Neural cell (in vitro differentiated cells): ENCODE results near the gene RANBP10.

ENCODE experiments used
- EP300 ChIP-seq: fragments of 450-650 bp; conservative IDR thresholded peaks from 2 replicates; pipeline ENCODE4 v1.6.1; 2014; ENCODE audit warnings: antibody characterized with exemption, mild to moderate bottlenecking, moderate library complexity; ENCODE audit not compliant: poor library complexity, severe bottlenecking
- EZH2 ChIP-seq: fragments of 200-600, 300-800 bp; shearing (Covaris generic), sonication (generic); IDR thresholded peaks from 2 replicates; pipeline ENCODE4 v1.6.1; 2014; ENCODE audit warnings: antibody characterized with exemption, low read length, borderline replicate concordance, mild to moderate bottlenecking; ENCODE audit not compliant: insufficient read depth, poor library complexity, severe bottlenecking
- MXI1 ChIP-seq: fragments of 450-650 bp; conservative IDR thresholded peaks from 2 replicates; pipeline ENCODE4 v1.6.1; 2014; ENCODE audit warnings: antibody characterized with exemption, mild to moderate bottlenecking; ENCODE audit not compliant: poor library complexity, severe bottlenecking
- POLR2AphosphoS5 ChIP-seq: IDR thresholded peaks from 2 replicates; pipeline ENCODE4 v1.6.1; 2012
- SMC3 ChIP-seq: fragments of 450-650 bp; conservative IDR thresholded peaks from 2 replicates; pipeline ENCODE4 v1.6.1; 2014; ENCODE audit warnings: antibody characterized with exemption, mild to moderate bottlenecking, moderate library complexity; ENCODE audit not compliant: poor library complexity
- TAF1 ChIP-seq: IDR thresholded peaks from 2 replicates; pipeline ENCODE4 v1.6.1; 2012; ENCODE audit warnings: low read depth
- TF ChIP-seq, protein P1 (sequence below): fragments of 450-650 bp; IDR thresholded peaks from 2 replicates; pipeline ENCODE4 v1.5.1; 2014; ENCODE audit warnings: antibody characterized with exemption, mild to moderate bottlenecking, moderate library complexity; ENCODE audit not compliant: poor library complexity, severe bottlenecking
- TF ChIP-seq, protein P2 (sequence below): IDR thresholded peaks from 2 replicates; pipeline ENCODE4 v1.6.1; 2012; ENCODE audit warnings: borderline replicate concordance

DNA sequence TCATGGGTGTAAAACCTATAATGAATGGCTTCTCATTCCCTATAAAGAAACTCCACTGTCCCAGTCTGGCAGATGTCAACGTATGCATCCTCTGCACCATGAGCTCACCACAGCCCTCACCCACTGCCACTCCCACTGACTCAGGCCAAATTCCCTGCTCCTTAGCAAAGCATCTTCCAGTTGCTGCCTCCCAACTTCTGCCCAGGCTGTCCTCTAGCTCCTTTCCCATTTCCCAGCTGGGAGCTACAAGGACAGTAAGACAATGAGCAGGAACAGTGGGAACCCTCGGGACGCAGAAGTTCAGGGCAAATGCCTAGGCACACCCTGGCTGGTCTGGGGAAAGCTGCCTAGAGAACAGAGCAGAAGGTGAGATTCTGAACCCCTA is 26.7 kb upstream of the RANBP10 start:
- no peak for TF ChIP-seq EZH2
- TF ChIP-seq, protein P1, sequence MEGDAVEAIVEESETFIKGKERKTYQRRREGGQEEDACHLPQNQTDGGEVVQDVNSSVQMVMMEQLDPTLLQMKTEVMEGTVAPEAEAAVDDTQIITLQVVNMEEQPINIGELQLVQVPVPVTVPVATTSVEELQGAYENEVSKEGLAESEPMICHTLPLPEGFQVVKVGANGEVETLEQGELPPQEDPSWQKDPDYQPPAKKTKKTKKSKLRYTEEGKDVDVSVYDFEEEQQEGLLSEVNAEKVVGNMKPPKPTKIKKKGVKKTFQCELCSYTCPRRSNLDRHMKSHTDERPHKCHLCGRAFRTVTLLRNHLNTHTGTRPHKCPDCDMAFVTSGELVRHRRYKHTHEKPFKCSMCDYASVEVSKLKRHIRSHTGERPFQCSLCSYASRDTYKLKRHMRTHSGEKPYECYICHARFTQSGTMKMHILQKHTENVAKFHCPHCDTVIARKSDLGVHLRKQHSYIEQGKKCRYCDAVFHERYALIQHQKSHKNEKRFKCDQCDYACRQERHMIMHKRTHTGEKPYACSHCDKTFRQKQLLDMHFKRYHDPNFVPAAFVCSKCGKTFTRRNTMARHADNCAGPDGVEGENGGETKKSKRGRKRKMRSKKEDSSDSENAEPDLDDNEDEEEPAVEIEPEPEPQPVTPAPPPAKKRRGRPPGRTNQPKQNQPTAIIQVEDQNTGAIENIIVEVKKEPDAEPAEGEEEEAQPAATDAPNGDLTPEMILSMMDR = no peak
- no peak for TF ChIP-seq TAF1
- TF ChIP-seq MXI1 = no peak
- TF ChIP-seq EP300 = no peak
- no peak for TF ChIP-seq POLR2AphosphoS5
- no peak for TF ChIP-seq SMC3
- TF ChIP-seq, protein P2, sequence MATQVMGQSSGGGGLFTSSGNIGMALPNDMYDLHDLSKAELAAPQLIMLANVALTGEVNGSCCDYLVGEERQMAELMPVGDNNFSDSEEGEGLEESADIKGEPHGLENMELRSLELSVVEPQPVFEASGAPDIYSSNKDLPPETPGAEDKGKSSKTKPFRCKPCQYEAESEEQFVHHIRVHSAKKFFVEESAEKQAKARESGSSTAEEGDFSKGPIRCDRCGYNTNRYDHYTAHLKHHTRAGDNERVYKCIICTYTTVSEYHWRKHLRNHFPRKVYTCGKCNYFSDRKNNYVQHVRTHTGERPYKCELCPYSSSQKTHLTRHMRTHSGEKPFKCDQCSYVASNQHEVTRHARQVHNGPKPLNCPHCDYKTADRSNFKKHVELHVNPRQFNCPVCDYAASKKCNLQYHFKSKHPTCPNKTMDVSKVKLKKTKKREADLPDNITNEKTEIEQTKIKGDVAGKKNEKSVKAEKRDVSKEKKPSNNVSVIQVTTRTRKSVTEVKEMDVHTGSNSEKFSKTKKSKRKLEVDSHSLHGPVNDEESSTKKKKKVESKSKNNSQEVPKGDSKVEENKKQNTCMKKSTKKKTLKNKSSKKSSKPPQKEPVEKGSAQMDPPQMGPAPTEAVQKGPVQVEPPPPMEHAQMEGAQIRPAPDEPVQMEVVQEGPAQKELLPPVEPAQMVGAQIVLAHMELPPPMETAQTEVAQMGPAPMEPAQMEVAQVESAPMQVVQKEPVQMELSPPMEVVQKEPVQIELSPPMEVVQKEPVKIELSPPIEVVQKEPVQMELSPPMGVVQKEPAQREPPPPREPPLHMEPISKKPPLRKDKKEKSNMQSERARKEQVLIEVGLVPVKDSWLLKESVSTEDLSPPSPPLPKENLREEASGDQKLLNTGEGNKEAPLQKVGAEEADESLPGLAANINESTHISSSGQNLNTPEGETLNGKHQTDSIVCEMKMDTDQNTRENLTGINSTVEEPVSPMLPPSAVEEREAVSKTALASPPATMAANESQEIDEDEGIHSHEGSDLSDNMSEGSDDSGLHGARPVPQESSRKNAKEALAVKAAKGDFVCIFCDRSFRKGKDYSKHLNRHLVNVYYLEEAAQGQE = no peak
